SU-DHL-6 (cell line): Measurements from ENCODE around the gene GPC1.

Experiments
- H2AFZ ChIP-seq: fragments of 200-600 bp; sonication (generic); 2 replicates; pipeline ENCODE4 v1.6.1; 2014; ENCODE audit warnings: low read depth, mild to moderate bottlenecking, moderate library complexity, mixed read lengths, antibody characterized with exemption, low read length; ENCODE audit not compliant: severe bottlenecking
- H3F3A ChIP-seq: fragments of 200-600 bp; shearing (Covaris generic); 2 replicates; pipeline ENCODE4 v1.6.0; 2016; ENCODE audit warnings: antibody characterized with exemption, mild to moderate bottlenecking; ENCODE audit not compliant: insufficient read depth
- H3K27ac ChIP-seq: fragments of 200-600 bp; sonication (generic); 2 replicates; pipeline ENCODE4 v1.5.1; 2016; ENCODE audit warnings: low read depth, mild to moderate bottlenecking, low read length, moderate library complexity, mixed read lengths
- H3K27me3 ChIP-seq: fragments of 200-600 bp; sonication (generic), shearing (Covaris generic); 2 replicates; pipeline ENCODE4 v1.6.0; 2014; ENCODE audit warnings: mild to moderate bottlenecking, low read length
- H3K36me3 ChIP-seq: fragments of 200-600 bp; sonication (generic); 2 replicates; pipeline ENCODE4 v1.6.1; 2014; ENCODE audit warnings: mild to moderate bottlenecking, low read length, mixed read lengths
- H3K4me2 ChIP-seq: fragments of 300-600, 200-600 bp; shearing (Covaris generic), sonication (generic); 2 replicates; pipeline ENCODE4 v1.6.0; 2014; ENCODE audit warnings: low read length, low read depth, mild to moderate bottlenecking; ENCODE audit not compliant: poor library complexity, severe bottlenecking
- H3K4me3 ChIP-seq: fragments of 200-600 bp; sonication (generic); 2 replicates; pipeline ENCODE4 v1.5.1; 2014; ENCODE audit warnings: antibody characterized with exemption, low read length, mild to moderate bottlenecking, mixed read lengths; ENCODE audit not compliant: insufficient read depth, poor library complexity, severe bottlenecking
- H3K79me2 ChIP-seq: fragments of 200-600 bp; sonication (generic); 2 replicates; pipeline ENCODE4 v1.6.1; 2014; ENCODE audit warnings: mild to moderate bottlenecking, low read length, moderate library complexity; ENCODE audit not compliant: insufficient read depth
- H3K9ac ChIP-seq: fragments of 200-600 bp; sonication (generic); 2 replicates; pipeline ENCODE4 v1.7.0; 2014; ENCODE audit warnings: mild to moderate bottlenecking, low read length
- H3K9me2 ChIP-seq: fragments of 200-600 bp; sonication (generic); replicated peaks from 2 replicates; pipeline ENCODE4 v1.6.1; 2014; ENCODE audit warnings: low read length; ENCODE audit not compliant: insufficient read depth
- H3K9me3 ChIP-seq: fragments of 200-600 bp; sonication (generic); 2 replicates; pipeline ENCODE4 v1.6.1; 2014; ENCODE audit warnings: low read length, mixed read lengths; ENCODE audit not compliant: insufficient read depth
- H4K20me1 ChIP-seq: fragments of 200-600 bp; sonication (generic); 2 replicates; pipeline ENCODE4 v1.6.1; 2014; ENCODE audit warnings: low read depth, mild to moderate bottlenecking, antibody characterized with exemption, low read length, moderate library complexity, mixed read lengths
- CTCF ChIP-seq: fragments of 200-600 bp; sonication (generic); IDR thresholded peaks from one replicate; pipeline ENCODE4 v1.5.1; 2017; ENCODE audit warnings: antibody characterized with exemption, mild to moderate bottlenecking, low read length, moderate library complexity; ENCODE audit not compliant: insufficient read depth, poor library complexity, severe bottlenecking
- EZH2phosphoT487 ChIP-seq: fragments of 200-600 bp; sonication (generic), shearing (Covaris generic); conservative IDR thresholded peaks from 2 replicates; pipeline ENCODE4 v1.6.1; 2018; ENCODE audit warnings: mild to moderate bottlenecking, antibody characterized with exemption, low read length, moderate library complexity, mixed read lengths

Gene GPC1

DNA sequence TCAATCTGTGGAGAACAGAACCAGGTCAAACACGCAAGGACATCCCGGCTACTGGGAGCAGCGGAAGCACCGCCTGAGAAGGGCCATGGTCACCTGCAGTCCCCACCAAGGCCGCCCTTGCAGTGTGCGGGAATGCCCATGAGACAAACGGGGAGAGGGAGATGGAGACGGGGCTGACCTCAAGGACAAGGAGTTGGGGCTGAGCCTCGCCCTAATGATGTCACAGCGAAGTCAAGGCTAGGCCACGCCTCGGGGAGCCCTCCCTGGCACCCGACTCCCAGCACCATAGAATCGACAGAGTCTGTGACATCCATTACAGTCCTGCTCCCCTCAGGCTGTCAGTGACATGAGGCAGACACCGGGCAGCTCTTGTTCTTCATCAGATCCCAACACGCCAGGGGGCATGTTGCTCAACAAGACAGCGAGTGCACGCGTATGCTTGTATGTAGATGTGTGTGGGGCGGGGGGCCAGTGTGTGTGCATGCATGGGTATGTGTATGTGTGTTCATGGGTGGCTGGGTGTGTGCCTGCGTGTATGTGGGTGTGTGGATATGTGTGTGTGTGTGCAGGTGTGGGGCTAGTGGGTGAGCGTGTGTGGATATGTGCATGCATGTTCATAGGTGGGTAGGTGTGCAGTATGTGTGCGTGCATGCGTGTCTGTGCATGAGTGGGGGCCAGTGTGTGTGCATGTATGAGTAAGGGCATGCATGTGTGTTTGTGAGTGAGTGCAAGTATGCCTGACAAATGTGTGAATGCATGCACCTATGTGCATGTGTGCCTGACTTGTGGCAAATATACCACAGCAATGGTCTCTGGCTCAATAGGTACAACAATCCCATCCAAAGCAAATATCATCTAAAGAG is 65.3 kb downstream of the GPC1 start:
- Histone ChIP-seq H3K36me3 (no peaks in the 10 kb centered on the region), H4K20me1 (no peaks in the 10 kb centered on the region), H3F3A (no peaks in the 10 kb centered on the region), H2AFZ (no peak overlapping the region), H3K4me3 (no peak overlapping the region), H3K27ac (no peak overlapping the region), H3K9me3 (no peaks in the 10 kb centered on the region), H3K9me2 (no peaks in the 10 kb centered on the region), H3K79me2 (no peaks in the 10 kb centered on the region), H3K9ac (no peak overlapping the region), H3K27me3 (no peaks in the 10 kb centered on the region), H3K4me2 (no peak overlapping the region)
- TF ChIP-seq CTCF (no peak), EZH2phosphoT487 (no peak)

DNA sequence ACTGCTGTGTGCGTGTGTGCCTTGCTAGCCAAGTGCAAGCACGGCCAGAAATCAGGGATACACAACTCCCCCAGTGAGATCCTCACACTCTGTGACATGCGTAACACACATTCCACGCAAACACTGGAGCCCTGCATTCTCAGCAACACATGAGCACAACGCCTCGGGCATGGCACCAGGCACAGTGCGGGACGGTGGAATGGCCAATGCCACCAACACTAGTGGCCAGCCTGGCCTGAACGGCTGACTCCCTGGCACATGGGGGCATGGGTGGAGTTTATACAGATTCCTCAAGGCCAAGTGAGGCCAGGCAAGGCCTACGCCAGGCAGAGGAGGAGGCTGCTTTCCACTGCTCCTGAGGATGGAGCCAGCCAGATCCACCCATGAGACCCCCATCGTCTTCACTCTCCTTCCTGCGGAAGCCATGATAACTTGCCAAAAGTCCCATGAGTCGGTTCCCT is 66.1 kb downstream of the GPC1 start:
- Histone ChIP-seq H3K9me2 (no peaks in the 10 kb centered on the region), H3K79me2 (no peaks in the 10 kb centered on the region), H3K9ac (no peak overlapping the region), H2AFZ (no peak overlapping the region), H3K27ac (no peak overlapping the region), H3K36me3 (no peaks in the 10 kb centered on the region), H3K4me3 (no peak overlapping the region), H3F3A (no peaks in the 10 kb centered on the region), H3K4me2 (no peak overlapping the region), H4K20me1 (no peaks in the 10 kb centered on the region), H3K9me3 (no peaks in the 10 kb centered on the region), H3K27me3 (no peaks in the 10 kb centered on the region)
- no peak for TF ChIP-seq EZH2phosphoT487

- Histone ChIP-seq H3F3A (no peaks in the 10 kb centered on the region), H3K9ac (no peak overlapping the region), H3K4me2 (no peak overlapping the region), H3K9me2 (no peaks in the 10 kb centered on the region), H3K4me3 (no peak overlapping the region), H3K79me2 (no peaks in the 10 kb centered on the region), H2AFZ (no peak overlapping the region), H3K27ac (no peak overlapping the region), H4K20me1 (no peaks in the 10 kb centered on the region), H3K36me3 (no peaks in the 10 kb centered on the region), H3K27me3 (no peaks in the 10 kb centered on the region), H3K9me3 (no peaks in the 10 kb centered on the region)
- TF ChIP-seq CTCF (no peak), EZH2phosphoT487 (no peak)
Measured at GRCh38 chr2:240502059-240502429, 66.6 kb downstream of the GPC1 start.

DNA sequence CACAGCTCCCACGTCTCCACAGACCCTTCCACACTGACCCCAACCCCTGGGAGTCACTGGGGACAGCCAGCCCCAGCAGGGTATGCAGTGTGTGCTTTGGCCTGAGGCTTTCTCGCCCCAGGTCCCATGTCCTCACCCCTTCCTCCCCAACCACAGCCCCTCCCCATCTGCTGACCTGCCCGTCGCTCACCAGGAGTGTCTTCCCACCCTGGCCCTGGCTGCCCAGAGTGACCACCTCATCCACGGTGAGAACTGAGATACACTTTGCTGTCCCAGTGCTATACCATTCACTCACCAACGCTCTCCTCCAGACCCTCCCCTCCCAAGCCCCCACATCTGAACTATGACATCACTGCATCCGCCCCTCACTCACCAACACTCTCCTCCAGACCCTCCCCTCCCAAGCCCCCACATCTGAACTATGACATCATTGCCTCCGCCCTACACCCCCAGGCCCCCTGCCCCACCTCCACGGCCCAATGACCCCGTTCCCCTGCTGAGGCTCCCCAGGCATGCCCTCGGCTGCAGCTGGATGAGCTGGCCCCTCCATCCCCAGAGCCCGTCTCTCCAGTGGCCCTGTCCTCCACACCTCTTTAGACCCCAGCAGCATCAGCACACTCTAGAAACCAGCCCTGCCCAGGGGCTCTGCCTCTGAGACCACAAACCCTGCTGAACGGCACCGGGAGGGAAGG is 67.1 kb downstream of the GPC1 start:
- Histone ChIP-seq H3K9me2 (no peaks in the 10 kb centered on the region), H3K27ac (no peak overlapping the region), H3K4me2 (no peak overlapping the region), H3K36me3 (no peaks in the 10 kb centered on the region), H4K20me1 (no peaks in the 10 kb centered on the region), H3K9me3 (no peaks in the 10 kb centered on the region), H3K9ac (no peak overlapping the region), H3K4me3 (no peak overlapping the region), H3K79me2 (no peaks in the 10 kb centered on the region), H3F3A (no peaks in the 10 kb centered on the region), H2AFZ (no peak overlapping the region), H3K27me3 (no peaks in the 10 kb centered on the region)
- TF ChIP-seq CTCF (no peak), EZH2phosphoT487 (no peak)
